SK-N-SH (cell line): ENCODE data around the gene CRELD2. TPM values are rescaled to one million over a fixed set of nuclear protein-coding genes. Genes with fewer than 3 reads are reported as not detected.

Source experiments
- CTCF ChIA-PET: fragments of 300-600, 350-600 bp; formaldehyde crosslinking; extraction: SDS; loops from one replicate; lab custom pipeline; 2021; lab: Yijun Ruan, JAX
- POLR2A ChIA-PET: fragments of 350-600 bp; sonication (Branson Sonifier 250); formaldehyde crosslinking; extraction: SDS; loops from one replicate; lab custom pipeline; 2020; ENCODE audit warnings: antibody characterized with exemption, inconsistent platforms; lab: Yijun Ruan, JAX
- DNase-seq: peaks from one replicate; pipeline ENCODE4 v3.0.0; 2012
- H2AFZ ChIP-seq: fragments of 200-600 bp; sonication (generic); 2 replicates; pipeline ENCODE4 v1.8.1; 2016; ENCODE audit warnings: antibody characterized with exemption, mild to moderate bottlenecking, low read depth
- H3F3A ChIP-seq: fragments of 200-600 bp; sonication (generic); replicated peaks from 2 replicates; pipeline ENCODE3; 2016; ENCODE audit warnings: antibody characterized with exemption, mild to moderate bottlenecking; ENCODE audit not compliant: insufficient read depth
- H3K27ac ChIP-seq, 2 experiments: fragments of 200-500 bp in 1 of 2; fragments of 200-600 bp in 1 of 2; sonication (Bioruptor generic) in 1 of 2; sonication (generic), shearing (Covaris generic) in 1 of 2; 2 replicates each; pipeline versions ENCODE4 v1.5.1 to v1.6.1; 2014 to 2016; ENCODE audit warnings: low read depth in 2 of 2, inconsistent platforms in 1 of 2, low read length in 1 of 2, mild to moderate bottlenecking in 1 of 2, mixed read lengths in 1 of 2
- H3K27me3 ChIP-seq: fragments of 200-600 bp; sonication (generic), shearing (Covaris generic); 2 replicates; pipeline ENCODE4 v1.6.1; 2016; ENCODE audit warnings: mixed run types; ENCODE audit not compliant: insufficient read depth
- H3K36me3 ChIP-seq, 2 experiments: fragments of 200-500 bp in 1 of 2; fragments of 200-600 bp in 1 of 2; sonication (Bioruptor generic) in 1 of 2; sonication (generic) in 1 of 2; replicated peaks in 1 of 2; 2 replicates each; pipeline versions ENCODE3 to v1.5.1; 2014 to 2016; ENCODE audit warnings: low read length in 1 of 2, mild to moderate bottlenecking in 1 of 2; ENCODE audit not compliant: insufficient read depth in 2 of 2, control insufficient read depth in 1 of 2
- H3K4me1 ChIP-seq, 2 experiments: fragments of 200-500 bp in 1 of 2; fragments of 200-600 bp in 1 of 2; sonication (Bioruptor generic) in 1 of 2; sonication (generic), shearing (Covaris generic) in 1 of 2; 2 replicates each; pipeline versions ENCODE4 v1.5.1 to v1.6.1; 2014 to 2016; ENCODE audit warnings: low read depth in 1 of 2, low read length in 1 of 2, mixed run types in 1 of 2; ENCODE audit not compliant: insufficient read depth in 2 of 2, control insufficient read depth in 1 of 2
- H3K4me2 ChIP-seq: fragments of 200-600 bp; sonication (generic), shearing (Covaris generic); 2 replicates; pipeline ENCODE4 v1.6.1; 2017; ENCODE audit warnings: mixed run types
- H3K4me3 ChIP-seq, 2 experiments: fragments of 200-500 bp in 1 of 2; fragments of 200-600 bp in 1 of 2; sonication (Bioruptor generic) in 1 of 2; sonication (generic), shearing (Covaris generic) in 1 of 2; 2 replicates each; pipeline versions ENCODE4 v1.5.1 to v1.8.1; 2014 to 2016; ENCODE audit warnings: low read depth in 2 of 2, inconsistent platforms in 1 of 2, low read length in 1 of 2, mild to moderate bottlenecking in 1 of 2, mixed read lengths in 1 of 2, moderate library complexity in 1 of 2
- H3K79me2 ChIP-seq: fragments of 200-600 bp; sonication (generic); 2 replicates; pipeline ENCODE4 v1.8.1; 2017; ENCODE audit warnings: mild to moderate bottlenecking; ENCODE audit not compliant: insufficient read depth
- H3K9ac ChIP-seq: fragments of 200-600 bp; sonication (generic); 2 replicates; pipeline ENCODE4 v1.6.1; 2017; ENCODE audit warnings: mixed run types
- H3K9me2 ChIP-seq: fragments of 200-600 bp; sonication (generic); 2 replicates; pipeline ENCODE4 v1.6.1; 2017; ENCODE audit warnings: mixed run types
- H3K9me3 ChIP-seq: fragments of 200-600 bp; sonication (generic); 2 replicates; pipeline ENCODE4 v1.6.1; 2017; ENCODE audit warnings: mixed run types, mild to moderate bottlenecking, moderate library complexity
- H4K20me1 ChIP-seq: fragments of 200-600 bp; sonication (generic); 2 replicates; pipeline ENCODE4 v1.6.1; 2017; ENCODE audit warnings: mild to moderate bottlenecking, mixed run types; ENCODE audit not compliant: insufficient read depth
- CTCF ChIP-seq: fragments of 200-600 bp; sonication (generic); IDR thresholded peaks from 2 replicates; pipeline ENCODE4 v1.6.1; 2017; ENCODE audit warnings: antibody characterized with exemption, mild to moderate bottlenecking, moderate library complexity
- ELF1 ChIP-seq: IDR thresholded peaks from 2 replicates; pipeline ENCODE4 v1.4.0; 2012
- EP300 ChIP-seq, 2 experiments: IDR thresholded peaks; 2 replicates each; pipeline versions ENCODE4 v1.4.0 to v1.6.1; 2012; ENCODE audit warnings: borderline replicate concordance in 1 of 2, low read depth in 1 of 2, low read length in 1 of 2
- FOSL2 ChIP-seq: IDR thresholded peaks from 2 replicates; pipeline ENCODE4 v1.4.0; 2012; ENCODE audit warnings: low read depth, mild to moderate bottlenecking, moderate library complexity, borderline replicate concordance
- FOXJ3 ChIP-seq: sonication (generic); formaldehyde crosslinking; IDR thresholded peaks from 2 replicates; pipeline ENCODE4 v1.5.1; 2020; ENCODE audit warnings: mild to moderate bottlenecking, missing genetic modification reagents
- FOXM1 ChIP-seq: IDR thresholded peaks from 2 replicates; pipeline ENCODE4 v1.4.0; 2012; ENCODE audit warnings: low read depth, mild to moderate bottlenecking
- JUND ChIP-seq: IDR thresholded peaks from 2 replicates; pipeline ENCODE4 v1.4.0; 2012
- MAX ChIP-seq: IDR thresholded peaks from 2 replicates; pipeline ENCODE4 v1.4.0; 2012; ENCODE audit warnings: low read depth
- MEF2A ChIP-seq: IDR thresholded peaks from 2 replicates; pipeline ENCODE4 v1.4.0; 2012; ENCODE audit warnings: low read depth, borderline replicate concordance
- MXI1 ChIP-seq: IDR thresholded peaks from 2 replicates; pipeline ENCODE4 v1.6.1; 2012; ENCODE audit warnings: mild to moderate bottlenecking, low read depth, low read length, improper control_type of control experiment
- NFIC ChIP-seq: IDR thresholded peaks from 2 replicates; pipeline ENCODE4 v1.4.0; 2012; ENCODE audit warnings: borderline replicate concordance
- NRF1 ChIP-seq: IDR thresholded peaks from 2 replicates; pipeline ENCODE4 v1.6.1; 2012; ENCODE audit warnings: low read depth, mild to moderate bottlenecking, low read length
- PBX3 ChIP-seq: IDR thresholded peaks from 2 replicates; pipeline ENCODE4; 2012
- POLR2AphosphoS5 ChIP-seq: IDR thresholded peaks from 2 replicates; pipeline ENCODE4 v1.6.1; 2012; ENCODE audit warnings: low read depth, low read length
- RAD21 ChIP-seq: IDR thresholded peaks from 2 replicates; pipeline ENCODE4 v1.6.1; 2012; ENCODE audit warnings: mild to moderate bottlenecking, low read length
- RCOR1 ChIP-seq: fragments of 150-350 bp; IDR thresholded peaks from 2 replicates; pipeline ENCODE4 v1.6.1; 2017; ENCODE audit warnings: antibody characterized with exemption, low read length
- RFX5 ChIP-seq: IDR thresholded peaks from 2 replicates; pipeline ENCODE4 v1.6.1; 2012; ENCODE audit warnings: mild to moderate bottlenecking, improper control_type of control experiment, low read length
- RXRA ChIP-seq: IDR thresholded peaks from 2 replicates; pipeline ENCODE4 v1.4.0; 2012; ENCODE audit warnings: low read depth, mild to moderate bottlenecking, borderline replicate concordance
- SMC3 ChIP-seq: IDR thresholded peaks from 2 replicates; pipeline ENCODE4 v1.6.1; 2012; ENCODE audit warnings: low read depth, low read length, improper control_type of control experiment
- TAF1 ChIP-seq: IDR thresholded peaks from 2 replicates; pipeline ENCODE4 v1.6.1; 2012; ENCODE audit warnings: low read depth, mild to moderate bottlenecking, low read length, moderate library complexity, borderline replicate concordance
- TEAD4 ChIP-seq: IDR thresholded peaks from 2 replicates; pipeline ENCODE4 v1.4.0; 2012; ENCODE audit warnings: mild to moderate bottlenecking, borderline replicate concordance; ENCODE audit not compliant: insufficient read depth
- USF1 ChIP-seq: IDR thresholded peaks from 2 replicates; pipeline ENCODE4 v1.4.0; 2012; ENCODE audit warnings: low read depth, borderline replicate concordance
- USF2 ChIP-seq: fragments of 150-350 bp; IDR thresholded peaks from 2 replicates; pipeline ENCODE4 v1.6.1; 2017; ENCODE audit warnings: antibody characterized with exemption, low read length, low read depth, borderline replicate concordance
- WGBS: methylation state at CpG from one replicate; pipeline ENCODE4 v1.1.6; 2017; ENCODE audit warnings: low lambda C conversion rate; 5-methylcytosine and 5-hydroxymethylcytosine counted together
- polyA plus RNA-seq, 3 experiments: library from polyadenylated mRNA; depleted of rRNA; stranded (reverse); fragments of >200 nt; gene quantifications; 2 replicates each; pipeline ENCODE4 v1.2.3, GENCODE V29; 2012

Gene CRELD2
- polyA plus RNA-seq, 1 of the 3 experiments (the other 2 are of a cell fraction): 113 TPM

GRCh38 chr22:49897015-49897684, 21.3 kb upstream of the CRELD2 start:
- no peaks in the 10 kb centered on the region for H3K9me3 ChIP-seq
- H3K36me3 ChIP-seq: peaks cover 9 to 23% of the 10 kb centered on the region in 2 experiments
- H3F3A ChIP-seq: no peaks in the 10 kb centered on the region
- over 99% methylated on average over 8 of the region's 8 CpGs for WGBS
- H3K4me2 ChIP-seq: no peak overlapping the region
- no peak for DNase-seq
- no peak for TF ChIP-seq NRF1
- TF ChIP-seq RAD21: no peak
- no peak for TF ChIP-seq RXRA
- TF ChIP-seq FOXJ3 (CRISPR knock-in tag): no peak
- TF ChIP-seq TEAD4: no peak
- no peak for TF ChIP-seq JUND
- no peak for TF ChIP-seq NFIC
- TF ChIP-seq FOXM1: no peak
- TF ChIP-seq PBX3: no peak
- no peak for TF ChIP-seq POLR2AphosphoS5
- no peak overlapping the region for H3K9ac ChIP-seq
- H3K4me1 ChIP-seq: peaks cover 0 to 11% of the 10 kb centered on the region in 2 experiments; a peak in 1 of 4 replicates
- H3K9me2 ChIP-seq: no peaks in the 10 kb centered on the region
- H3K27me3 ChIP-seq: no peaks in the 10 kb centered on the region
- CTCF ChIA-PET: interaction anchor here (0.6 kb wide), 1 partner anchor 133 kb away, joined by 3 read pairs; no protein-coding TSS in a partner anchor
- no peak overlapping the region for H3K27ac ChIP-seq
- H3K79me2 ChIP-seq: no peaks in the 10 kb centered on the region
- no peak overlapping the region for H2AFZ ChIP-seq
- POLR2A ChIA-PET: no interaction called here
- H4K20me1 ChIP-seq: 0 out of 2 replicates have a peak, but pooled peaks cover 2% of the 10 kb centered on the region
- H3K4me3 ChIP-seq: no peak overlapping the region

GRCh38 chr22:49899530-49899929, 18.9 kb upstream of the CRELD2 start:
- Histone ChIP-seq H3K36me3 (peaks cover 13 to 23% of the 10 kb centered on the region in 2 experiments), H3K4me3 (no peak overlapping the region), H3K4me2 (no peak overlapping the region), H3K9ac (no peak overlapping the region), H4K20me1 (no peaks in the 10 kb centered on the region), H3K27me3 (no peaks in the 10 kb centered on the region), H3K4me1 (peaks cover 0 to 23% of the 10 kb centered on the region in 2 experiments; a peak in 1 of 4 replicates), H3F3A (peaks cover 5% of the 10 kb centered on the region), H3K9me3 (no peaks in the 10 kb centered on the region), H3K27ac (no peak overlapping the region), H3K79me2 (no peaks in the 10 kb centered on the region), H3K9me2 (no peaks in the 10 kb centered on the region), H2AFZ (no peak overlapping the region)
- ChIA-PET POLR2A (interaction anchor here (1.4 kb wide), 1 partner anchor 11 kb away, joined by 3 read pairs; no protein-coding TSS in a partner anchor), CTCF (interaction anchor here (0.6 to 1.7 kb wide), 3 partner anchors 19 to 131 kb away, joined by 3 to 6 read pairs (median 4); no protein-coding TSS in a partner anchor)
- DNase-seq: no peak
- WGBS: 92% methylated on average over 6 of the region's 6 CpGs
- TF ChIP-seq FOSL2 (no peak), USF2 (no peak), CTCF (no peak), RAD21 (no peak), USF1 (no peak), TEAD4 (no peak), RFX5 (no peak), TAF1 (no peak), RXRA (no peak), MXI1 (no peak), SMC3 (no peak), MEF2A (no peak), RCOR1 (no peak), MAX (no peak), ELF1 (no peak), EP300 (IDR thresholded peaks at IDR 0.05; ENCODE audit: borderline replicate concordance in 1 of 2, low read depth in 1 of 2, low read length in 1 of 2) (no peak)
